Measurements from ENCODE around the gene FABP1.

- TF ChIP-seq CTCF (IDR thresholded peaks at IDR 0.05) (no peak), EZH2 (IDR thresholded peaks at IDR 0.05; ENCODE audit: borderline replicate concordance, insufficient read depth, low read depth, low read length, poor library complexity, severe bottlenecking) (no peak)
Observed at GRCh38 chr2:88121678-88122077, 6.2 kb downstream of the FABP1 start.
